Esophagus (tissue), 2 donors: ENCODE data around the gene COL8A2. TPM values are rescaled to one million over a fixed set of nuclear protein-coding genes. Genes with fewer than 3 reads are reported as not detected.
A peak's percentile ranks its signal among the peaks of the same experiment; 100 is the strongest.

Experiments used
- H3K27ac ChIP-seq, 2 donors: one replicate each; pipeline ENCODE4 v1.5.1; 2013; ENCODE audit warnings: low read depth in 2 of 2, mild to moderate bottlenecking in 2 of 2, inconsistent platforms in 1 of 2, low read length in 1 of 2, moderate library complexity in 1 of 2
- H3K27me3 ChIP-seq, 2 donors: one replicate each; pipeline ENCODE4 v1.6.1; 2013; ENCODE audit warnings: low read length in 2 of 2, control low read depth in 1 of 2, mild to moderate bottlenecking in 1 of 2; ENCODE audit not compliant: insufficient read depth in 2 of 2, control insufficient read depth in 1 of 2
- H3K36me3 ChIP-seq, 2 donors: one replicate each; pipeline ENCODE4 v1.6.1; 2013; ENCODE audit warnings: low read length in 1 of 2; ENCODE audit not compliant: control insufficient read depth in 2 of 2, insufficient read depth in 2 of 2
- H3K4me1 ChIP-seq, 2 donors: one replicate each; pipeline ENCODE4 v1.6.1; 2013; ENCODE audit warnings: low read length in 1 of 2; ENCODE audit not compliant: control insufficient read depth in 2 of 2, insufficient read depth in 2 of 2
- H3K4me3 ChIP-seq, 2 donors: one replicate each; pipeline ENCODE4 v1.5.1; 2013; ENCODE audit warnings: low read length in 2 of 2, mild to moderate bottlenecking in 2 of 2, low read depth in 1 of 2, moderate library complexity in 1 of 2
- H3K9me3 ChIP-seq, 2 donors: one replicate each; pipeline ENCODE4 v1.6.1; 2013; ENCODE audit warnings: mild to moderate bottlenecking in 2 of 2, low read depth in 1 of 2, low read length in 1 of 2, moderate library complexity in 1 of 2; ENCODE audit not compliant: control insufficient read depth in 2 of 2, insufficient read depth in 1 of 2
- WGBS, 2 donors: extraction: QIAGEN DNeasy Blood & Tissue Kit; methylation state at CpG; one replicate each; pipeline ENCODE4 v1.1.7; 2013; 5-methylcytosine and 5-hydroxymethylcytosine counted together
- polyA plus RNA-seq, 2 donors: library from polyadenylated mRNA; stranded (reverse); fragments of 200-250 nt; gene quantifications; one replicate each; pipeline ENCODE4 v1.2.3, GENCODE V29; 2013
- donor health status: healthy with polysubstance abuse.
- donor health status: Bipolar disorder and iron deficiency.

The COL8A2 gene
- polyA plus RNA-seq, 2 donors, result 2.0 to 2.9 TPM

DNA sequence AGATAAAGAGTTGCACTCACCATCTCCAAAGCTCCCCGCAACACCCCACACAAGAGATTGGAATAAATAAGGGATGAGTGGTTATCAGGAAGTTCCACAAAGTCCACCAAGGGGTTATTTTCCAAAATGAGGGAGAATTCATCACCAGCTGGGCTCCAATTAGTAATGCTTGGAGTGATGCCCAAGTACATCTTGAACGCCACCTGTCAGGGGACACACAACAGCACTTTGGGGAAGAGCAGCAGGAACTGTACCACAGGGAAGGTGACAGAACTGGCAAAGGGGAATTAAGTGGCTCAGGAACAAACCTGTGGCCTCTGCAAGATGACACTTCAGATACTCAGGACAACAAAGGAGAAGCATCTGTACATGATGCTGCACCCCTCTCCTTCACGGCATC is 12.8 kb upstream of the COL8A2 start:
- Histone ChIP-seq H3K27ac (no peak overlapping the region), H3K4me1 (peaks cover 6 to 23% of the 10 kb centered on the region in 2 donors)
- WGBS, 2 donors, result 83 to 86% methylated on average over 3 of the region's 3 CpGs

DNA sequence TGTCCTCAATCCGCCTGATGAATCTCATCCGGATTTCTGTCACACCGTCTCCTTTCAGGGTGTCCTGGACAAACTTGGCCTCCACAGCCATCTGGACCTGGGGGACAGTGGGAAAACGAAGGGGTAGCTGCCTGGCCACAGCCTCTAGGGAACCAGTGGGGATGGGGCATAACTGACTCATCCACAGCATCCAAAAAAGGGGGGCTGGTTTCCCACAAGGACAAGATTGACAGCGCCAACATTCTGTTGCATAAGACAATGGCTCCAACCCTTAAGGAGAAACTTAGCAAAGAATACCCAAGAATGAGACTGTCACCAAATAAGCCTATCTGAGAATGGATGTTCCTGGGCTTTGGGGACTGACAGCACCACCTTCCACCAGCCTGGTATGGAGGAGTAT is 12.2 kb upstream of the COL8A2 start:
- Histone ChIP-seq H3K4me3 (no peak overlapping the region), H3K27me3 (no peaks in the 10 kb centered on the region), H3K9me3 (no peaks in the 10 kb centered on the region), H3K36me3 (peaks cover 0 to 2% of the 10 kb centered on the region in 2 donors), H3K4me1 (peaks cover 6 to 23% of the 10 kb centered on the region in 2 donors), H3K27ac (peak overlapping the region; percentile 87 to 93)
- whole genome bisulfite sequencing, 2 donors, result 74 to 77% methylated on average over 5 of the region's 5 CpGs

More for the DNA sequence above, 12.8 kb upstream of the COL8A2 start:
- no peak overlapping the region for H3K4me3 ChIP-seq
- no peaks in the 10 kb centered on the region for H3K9me3 ChIP-seq
- H3K36me3 ChIP-seq, result peaks cover 0 to 2% of the 10 kb centered on the region in 2 donors
- H3K27me3 ChIP-seq, result no peaks in the 10 kb centered on the region

GRCh38 chr1:36136535-36136934 is 11.5 kb upstream of the COL8A2 start:
- Histone ChIP-seq H3K9me3 (no peaks in the 10 kb centered on the region), H3K4me3 (no peak overlapping the region), H3K4me1 (peaks cover 6 to 23% of the 10 kb centered on the region in 2 donors), H3K27ac (peak overlapping the region; percentile 87 to 93), H3K27me3 (no peaks in the 10 kb centered on the region), H3K36me3 (peaks cover 0 to 2% of the 10 kb centered on the region in 2 donors)
- WGBS, 2 donors, result 14 to 28% methylated on average over 1 of the region's 1 CpG

- no peaks in the 10 kb centered on the region for H3K27me3 ChIP-seq
- peaks cover 0 to 2% of the 10 kb centered on the region in 2 donors for H3K36me3 ChIP-seq
- no peak overlapping the region for H3K4me3 ChIP-seq
- peaks cover 6 to 23% of the 10 kb centered on the region in 2 donors for H3K4me1 ChIP-seq
- no peaks in the 10 kb centered on the region for H3K9me3 ChIP-seq
- H3K27ac ChIP-seq, result peak overlapping the region; percentile 87 to 93
These were observed 10.8 kb upstream of the COL8A2 start for GRCh38 chr1:36135796-36136195.

DNA sequence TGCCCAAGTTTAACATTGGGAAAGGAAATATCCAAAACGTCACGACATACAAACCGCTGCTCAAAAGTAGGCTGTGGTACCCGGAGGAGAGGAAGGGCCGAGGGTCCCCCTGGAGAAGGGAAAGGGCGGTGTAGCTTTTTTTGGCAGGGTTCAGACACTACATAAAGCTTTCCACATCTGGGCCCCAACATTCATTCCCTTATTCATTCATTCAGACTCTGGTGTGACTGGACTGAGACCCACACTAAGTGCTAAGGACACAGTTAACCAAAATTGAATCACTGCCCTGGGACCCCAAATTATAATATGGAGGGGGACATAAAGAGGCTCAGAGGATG is 10.3 kb upstream of the COL8A2 start:
- peaks cover 0 to 2% of the 10 kb centered on the region in 2 donors for H3K36me3 ChIP-seq
- peak overlapping the region; percentile 87 to 93 for H3K27ac ChIP-seq
- H3K4me3 ChIP-seq, result no peak overlapping the region
- no peaks in the 10 kb centered on the region for H3K9me3 ChIP-seq
- no peaks in the 10 kb centered on the region for H3K27me3 ChIP-seq
- H3K4me1 ChIP-seq, result peaks cover 4 to 20% of the 10 kb centered on the region in 2 donors
- 62 to 66% methylated on average over 6 of the region's 6 CpGs for WGBS, 2 donors

DNA sequence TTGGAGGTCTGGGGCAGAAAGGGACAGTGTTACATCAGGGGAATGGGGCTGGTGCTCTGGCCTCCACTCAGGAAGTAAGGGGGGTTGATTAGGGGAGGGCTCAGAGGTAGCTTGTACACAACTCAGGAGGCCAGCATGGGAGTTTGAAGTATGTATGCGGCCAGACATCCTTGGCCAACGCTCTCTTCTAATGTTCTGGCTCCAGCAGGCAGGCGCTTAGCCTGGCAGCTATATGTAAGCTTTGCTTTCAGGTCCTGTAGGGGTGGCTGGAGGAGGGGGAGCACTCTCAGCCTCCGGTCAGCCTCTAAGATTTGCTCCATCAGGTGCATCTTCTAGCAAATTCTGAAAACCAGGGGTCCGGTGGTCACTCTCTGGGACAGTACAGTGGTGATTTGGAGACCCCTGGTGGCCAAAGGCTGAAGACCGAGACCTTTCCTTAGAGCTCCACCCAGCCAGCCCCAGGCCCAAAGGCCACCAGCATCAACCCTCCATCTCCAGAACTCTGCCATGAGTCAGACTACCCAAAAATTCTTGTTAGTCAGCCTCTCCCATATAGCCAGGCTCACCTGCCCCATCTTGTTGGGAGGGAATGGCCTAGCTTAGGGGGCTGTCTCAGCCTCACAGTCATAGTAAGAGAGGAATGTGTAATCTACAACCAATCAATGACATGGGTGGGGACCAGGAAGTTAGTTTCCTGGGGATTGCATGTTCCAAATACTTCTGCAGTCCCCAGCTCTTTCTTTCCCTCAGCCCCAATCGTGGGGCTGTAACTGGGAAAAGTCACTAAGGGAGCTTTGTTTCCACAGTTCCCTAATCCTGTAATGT is 9.7 kb upstream of the COL8A2 start:
- Histone ChIP-seq H3K4me3 (no peak overlapping the region), H3K4me1 (peaks cover 3 to 17% of the 10 kb centered on the region in 2 donors), H3K36me3 (peaks cover 0 to 2% of the 10 kb centered on the region in 2 donors), H3K27ac (peak overlapping the region; percentile 87 to 93), H3K9me3 (no peaks in the 10 kb centered on the region), H3K27me3 (no peaks in the 10 kb centered on the region)
- 66% methylated on average over 7 of the region's 7 CpGs for WGBS, 2 donors

DNA sequence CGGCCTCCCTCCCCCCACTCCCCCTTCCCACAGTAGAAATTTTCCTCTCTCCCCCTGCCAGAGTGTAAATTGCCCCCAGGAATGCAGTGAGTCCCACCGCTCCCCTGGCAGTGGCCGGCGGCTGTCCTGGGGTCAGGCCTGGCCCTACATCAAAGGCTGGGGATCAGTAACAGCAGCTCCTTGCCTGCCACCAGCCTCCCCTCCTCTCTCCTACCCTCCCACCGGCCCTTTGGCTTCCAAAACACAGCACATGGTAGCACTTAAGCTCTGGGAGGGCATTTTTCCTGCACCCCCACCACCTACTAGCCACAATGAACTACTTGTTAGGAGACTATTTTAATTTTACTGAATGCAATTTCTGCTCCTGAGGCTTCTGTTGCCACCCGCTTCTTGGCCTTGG is 9.0 kb upstream of the COL8A2 start:
- H3K4me1 ChIP-seq, result peaks cover 3 to 17% of the 10 kb centered on the region in 2 donors
- peak overlapping the region; percentile 2 to 93 for H3K27ac ChIP-seq
- no peaks in the 10 kb centered on the region for H3K27me3 ChIP-seq
- WGBS, 2 donors, result 65 to 69% methylated on average over 6 of the region's 6 CpGs
- H3K4me3 ChIP-seq, result no peak overlapping the region
- no peaks in the 10 kb centered on the region for H3K36me3 ChIP-seq
- H3K9me3 ChIP-seq, result no peaks in the 10 kb centered on the region

DNA sequence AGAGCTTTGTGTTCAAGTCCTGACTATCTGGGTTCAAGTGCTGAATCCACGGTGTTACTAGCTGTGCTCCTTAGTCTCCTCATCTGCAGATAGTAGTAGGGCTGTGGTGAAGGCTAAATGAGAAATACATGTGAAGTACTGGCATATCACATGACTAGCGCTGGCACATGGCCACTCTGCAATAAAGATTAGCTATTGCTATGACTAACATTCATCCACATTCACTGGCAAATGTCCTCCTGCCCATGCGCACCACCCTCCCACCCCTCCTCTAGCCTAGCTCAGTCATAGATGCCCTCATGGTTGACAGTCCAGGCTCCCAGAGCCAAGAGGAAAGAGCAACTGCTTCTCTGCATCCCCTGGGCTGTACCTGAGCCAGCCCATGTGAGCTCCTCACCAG is 8.5 kb upstream of the COL8A2 start:
- Histone ChIP-seq H3K4me1 (peaks cover 3 to 17% of the 10 kb centered on the region in 2 donors), H3K27me3 (no peaks in the 10 kb centered on the region), H3K9me3 (no peaks in the 10 kb centered on the region), H3K27ac (peak overlapping the region in 1 of 2 donors; percentile 93), H3K4me3 (no peak overlapping the region), H3K36me3 (no peaks in the 10 kb centered on the region)
- 48 to 57% methylated on average over 3 of the region's 3 CpGs for WGBS, 2 donors

DNA sequence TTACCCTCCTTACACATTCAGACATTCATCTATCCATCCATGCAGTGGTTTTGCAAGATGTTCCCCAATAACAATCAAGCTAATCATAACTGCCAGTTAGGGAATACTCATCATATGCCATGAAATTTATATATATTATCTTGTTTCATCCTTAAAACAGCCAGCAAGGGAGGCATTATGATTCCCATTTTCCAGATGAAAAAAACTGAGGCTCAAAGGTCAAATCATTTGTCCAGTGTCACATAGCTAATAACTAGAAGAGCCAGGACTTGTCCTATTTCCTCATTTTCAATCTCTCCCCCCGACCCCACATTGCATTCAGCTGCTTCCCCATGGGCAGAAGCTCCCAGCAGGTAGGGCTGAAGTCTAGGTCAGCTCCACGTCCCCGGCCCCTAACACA is 7.0 kb upstream of the COL8A2 start:
- no peaks in the 10 kb centered on the region for H3K36me3 ChIP-seq
- no peaks in the 10 kb centered on the region for H3K27me3 ChIP-seq
- H3K4me3 ChIP-seq, result no peak overlapping the region
- 80 to 82% methylated on average over 3 of the region's 3 CpGs for WGBS, 2 donors
- H3K9me3 ChIP-seq, result no peaks in the 10 kb centered on the region
- H3K4me1 ChIP-seq, result peaks cover under 1 to 17% of the 10 kb centered on the region in 2 donors
- no peak overlapping the region for H3K27ac ChIP-seq

- 82% methylated on average over 3 of the region's 3 CpGs for WGBS, 2 donors
- Histone ChIP-seq H3K9me3 (no peaks in the 10 kb centered on the region), H3K27me3 (no peaks in the 10 kb centered on the region), H3K27ac (no peak overlapping the region), H3K4me3 (no peak overlapping the region), H3K4me1 (peaks cover 0 to 8% of the 10 kb centered on the region in 2 donors), H3K36me3 (no peaks in the 10 kb centered on the region)
These were observed 3.8 kb upstream of the COL8A2 start for GRCh38 chr1:36128905-36129206.
